PC-3 (cell line): ENCODE results near the gene LTBR. TPM values are rescaled to one million over a fixed set of nuclear protein-coding genes. Genes with fewer than 3 reads are reported as not detected.

ENCODE experiments used
- ATAC-seq: fragments of 200-7000 bp; cut with Tn5 transposase; 2 replicates; pipeline ENCODE4 v1.9.1; 2020; ENCODE audit warnings: mild to moderate bottlenecking, moderate library complexity
- BruUV-seq: library from RNA; stranded (reverse); fragments of 400-500 nt; replicated peaks from 2 replicates; lab custom pipeline; 2021; lab: Mats Ljungman, UMichigan
- CTCF ChIA-PET: fragments of 300-600 bp; sonication (Branson Sonifier 250); formaldehyde crosslinking; loops from one replicate; lab custom pipeline; 2022; ENCODE audit warnings: antibody characterized with exemption; lab: Charles Lee
- POLR2A ChIA-PET: fragments of 300-600 bp; sonication (Branson Sonifier 250); formaldehyde crosslinking; loops from one replicate; lab custom pipeline; 2022; ENCODE audit warnings: antibody characterized with exemption; ENCODE audit not compliant: unreplicated experiment; lab: Charles Lee
- DNase-seq: peaks from one replicate; pipeline ENCODE4 v3.0.0-alpha.2; 2015
- H2AFZ ChIP-seq: fragments of 300-600 bp; sonication (generic); 2 replicates; pipeline ENCODE4 v1.6.0; 2016; ENCODE audit warnings: antibody characterized with exemption, low read length
- H3F3A ChIP-seq: fragments of 300-600 bp; sonication (generic); one replicate; pipeline ENCODE4 v1.6.0; 2017; ENCODE audit warnings: antibody characterized with exemption, low read length, control low read depth, mild to moderate bottlenecking; ENCODE audit not compliant: unreplicated experiment
- H3K27ac ChIP-seq: fragments of 300-600 bp; sonication (generic); 2 replicates; pipeline ENCODE4 v1.5.1; 2016; ENCODE audit warnings: mild to moderate bottlenecking, low read length
- H3K27me3 ChIP-seq: fragments of 300-600 bp; sonication (generic); 2 replicates; pipeline ENCODE4 v1.6.1; 2016; ENCODE audit warnings: low read length, mixed read lengths
- H3K36me3 ChIP-seq: fragments of 300-600 bp; sonication (generic); 2 replicates; pipeline ENCODE4 v1.6.1; 2016; ENCODE audit warnings: low read depth, mixed run types, low read length, mixed read lengths
- H3K4me1 ChIP-seq: fragments of 300-600 bp; sonication (generic); 2 replicates; pipeline ENCODE4 v1.5.1; 2016; ENCODE audit warnings: low read length; ENCODE audit not compliant: insufficient read depth
- H3K4me2 ChIP-seq: fragments of 300-600 bp; sonication (generic); 2 replicates; pipeline ENCODE4 v1.6.0; 2016; ENCODE audit warnings: low read length
- H3K4me3 ChIP-seq: fragments of 300-600 bp; sonication (generic); 2 replicates; pipeline ENCODE4 v1.5.1; 2016; ENCODE audit warnings: mild to moderate bottlenecking, low read length, mixed read lengths
- H3K79me2 ChIP-seq: fragments of 300-600 bp; sonication (generic); 2 replicates; pipeline ENCODE4 v1.6.1; 2017; ENCODE audit warnings: low read length, mixed read lengths
- H3K9ac ChIP-seq: fragments of 300-600 bp; sonication (generic); 2 replicates; pipeline ENCODE4 v1.6.0; 2016; ENCODE audit warnings: mild to moderate bottlenecking, low read length
- H3K9me2 ChIP-seq: fragments of 300-600 bp; sonication (generic); replicated peaks from 2 replicates; pipeline ENCODE4 v1.6.1; 2016; ENCODE audit warnings: mixed run types, low read length, mixed read lengths
- H3K9me3 ChIP-seq: fragments of 300-600 bp; sonication (generic); 2 replicates; pipeline ENCODE4 v1.6.1; 2016; ENCODE audit warnings: low read length, mixed read lengths
- H4K20me1 ChIP-seq: fragments of 300-600 bp; sonication (generic); 2 replicates; pipeline ENCODE4 v1.6.1; 2016; ENCODE audit warnings: low read length, mixed read lengths
- CTCF ChIP-seq: fragments of 300-600 bp; sonication (generic); conservative IDR thresholded peaks from 2 replicates; pipeline ENCODE4 v1.5.1; 2017; ENCODE audit warnings: antibody characterized with exemption, low read depth, mild to moderate bottlenecking, low read length
- EZH2 ChIP-seq: fragments of 300-600 bp; sonication (generic); IDR thresholded peaks from one replicate; pipeline ENCODE4 v1.6.1; 2017; ENCODE audit warnings: antibody characterized with exemption, mild to moderate bottlenecking, low read length; ENCODE audit not compliant: unreplicated experiment
- EZH2phosphoT487 ChIP-seq: fragments of 300-600 bp; sonication (generic); IDR thresholded peaks from 2 replicates; pipeline ENCODE4 v1.6.1; 2018; ENCODE audit warnings: mild to moderate bottlenecking, antibody characterized with exemption, low read length, borderline replicate concordance
- intact Hi-C: fragments of 100-400 bp; cut with micrococcal nuclease; formaldehyde crosslinking; loops from 2 replicates; pipeline ENCODE4 v1.9.0; 2023
- total RNA-seq: library from RNA; depleted of rRNA; stranded (reverse); fragments of >200 nt; gene quantifications from 2 replicates; pipeline ENCODE4 v1.2.3, GENCODE V29; 2014

The LTBR gene
- total RNA-seq, 1 experiment from 2014 or later = 163 TPM

- Histone ChIP-seq H3K9ac (no peak overlapping the region), H3K79me2 (no peaks in the 10 kb centered on the region), H3K9me3 (no peaks in the 10 kb centered on the region), H2AFZ (no peak overlapping the region), H3K4me3 (no peak overlapping the region), H3K4me1 (no peaks in the 10 kb centered on the region), H3K27me3 (no peaks in the 10 kb centered on the region), H3K27ac (no peak overlapping the region), H3F3A (no peaks in the 10 kb centered on the region), H4K20me1 (no peaks in the 10 kb centered on the region), H3K36me3 (no peaks in the 10 kb centered on the region), H3K9me2 (no peaks in the 10 kb centered on the region), H3K4me2 (no peak overlapping the region)
- CTCF ChIA-PET = no interaction called here
- no peak for ATAC-seq
- BruUV-seq = no TSS peak
- POLR2A ChIA-PET = no interaction called here
- intact Hi-C loops = no loop called here
- no peak for DNase-seq
- TF ChIP-seq CTCF (no peak), EZH2phosphoT487 (no peak), EZH2 (no peak)
Measured at GRCh38 chr12:6352193-6353173, 31.5 kb upstream of the LTBR start.

DNA sequence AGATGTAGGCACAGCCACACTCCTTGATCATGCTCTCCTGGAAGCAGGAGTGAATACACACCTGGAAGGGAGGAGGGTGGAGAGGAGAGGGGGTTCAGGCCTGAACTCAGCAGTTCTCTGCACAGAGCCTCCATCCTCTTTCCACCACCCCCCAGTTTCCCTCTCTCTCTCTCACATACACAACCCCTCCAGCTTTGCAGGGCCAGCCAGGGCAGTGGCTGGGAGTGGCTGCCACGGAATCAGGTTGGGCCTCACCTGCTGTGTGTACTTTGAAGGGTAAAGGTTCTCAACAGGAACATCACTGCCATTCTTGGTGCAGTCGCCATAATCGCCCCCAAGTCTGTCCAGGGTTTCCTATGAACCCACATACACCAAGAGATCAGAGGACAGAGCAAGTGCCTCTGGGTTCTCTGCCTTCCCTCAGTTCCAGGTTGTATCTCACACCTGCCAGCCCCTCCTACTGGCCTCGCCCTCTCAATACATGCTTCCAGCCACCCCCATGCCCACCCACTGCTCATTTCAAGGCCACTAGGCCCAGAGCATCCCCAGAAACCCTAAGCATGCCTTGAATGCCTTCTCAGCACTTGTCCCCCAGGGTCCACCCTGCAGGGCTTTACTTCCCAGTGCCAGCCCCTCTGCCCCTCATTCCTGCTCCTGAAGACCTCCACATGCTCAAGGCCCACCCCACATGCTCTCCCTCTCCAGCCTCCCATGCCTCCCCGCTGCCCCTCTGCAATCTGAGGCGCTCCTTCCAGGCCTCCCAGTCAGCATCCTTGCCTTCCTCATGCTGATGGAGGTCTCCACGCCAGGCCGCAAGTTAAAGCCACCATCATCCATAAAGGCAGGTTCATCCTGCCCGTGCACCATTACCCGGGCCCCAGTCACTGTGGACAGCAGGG lies 29.2 kb upstream of the LTBR start:
- ChIA-PET CTCF (no interaction called here), POLR2A (no interaction called here)
- H3K4me3 ChIP-seq = no peak overlapping the region
- H3K9ac ChIP-seq = no peak overlapping the region
- H3K4me2 ChIP-seq = no peak overlapping the region
- H3K9me3 ChIP-seq = no peaks in the 10 kb centered on the region
- DNase-seq (no peak), ATAC-seq (no peak)
- H2AFZ ChIP-seq = no peak overlapping the region
- H4K20me1 ChIP-seq = no peaks in the 10 kb centered on the region
- no TSS peak for BruUV-seq
- no peaks in the 10 kb centered on the region for H3K4me1 ChIP-seq
- intact Hi-C loops = no loop called here
- H3K9me2 ChIP-seq = no peaks in the 10 kb centered on the region
- no peaks in the 10 kb centered on the region for H3F3A ChIP-seq
- H3K36me3 ChIP-seq = no peaks in the 10 kb centered on the region
- TF ChIP-seq EZH2phosphoT487 (no peak), CTCF (no peak), EZH2 (no peak)
- H3K27ac ChIP-seq = no peak overlapping the region
- H3K27me3 ChIP-seq = no peaks in the 10 kb centered on the region
- no peaks in the 10 kb centered on the region for H3K79me2 ChIP-seq
